PC-3 (cell line): ENCODE measurements around the gene NNMT. TPM values are rescaled to one million over a fixed set of nuclear protein-coding genes. Genes with fewer than 3 reads are reported as not detected.

Source experiments
- ATAC-seq: fragments of 200-7000 bp; cut with Tn5 transposase; 2 replicates; pipeline ENCODE4 v1.9.1; 2020; ENCODE audit warnings: mild to moderate bottlenecking, moderate library complexity
- BruUV-seq: library from RNA; stranded (reverse); fragments of 400-500 nt; replicated peaks from 2 replicates; lab custom pipeline; 2021; lab: Mats Ljungman, UMichigan
- CTCF ChIA-PET: fragments of 300-600 bp; sonication (Branson Sonifier 250); formaldehyde crosslinking; loops from one replicate; lab custom pipeline; 2022; ENCODE audit warnings: antibody characterized with exemption; lab: Charles Lee
- POLR2A ChIA-PET: fragments of 300-600 bp; sonication (Branson Sonifier 250); formaldehyde crosslinking; loops from one replicate; lab custom pipeline; 2022; ENCODE audit warnings: antibody characterized with exemption; ENCODE audit not compliant: unreplicated experiment; lab: Charles Lee
- DNase-seq: peaks from one replicate; pipeline ENCODE4 v3.0.0-alpha.2; 2015
- H2AFZ ChIP-seq: fragments of 300-600 bp; sonication (generic); 2 replicates; pipeline ENCODE4 v1.6.0; 2016; ENCODE audit warnings: antibody characterized with exemption, low read length
- H3F3A ChIP-seq: fragments of 300-600 bp; sonication (generic); one replicate; pipeline ENCODE4 v1.6.0; 2017; ENCODE audit warnings: antibody characterized with exemption, low read length, control low read depth, mild to moderate bottlenecking; ENCODE audit not compliant: unreplicated experiment
- H3K27ac ChIP-seq: fragments of 300-600 bp; sonication (generic); 2 replicates; pipeline ENCODE4 v1.5.1; 2016; ENCODE audit warnings: mild to moderate bottlenecking, low read length
- H3K27me3 ChIP-seq: fragments of 300-600 bp; sonication (generic); 2 replicates; pipeline ENCODE4 v1.6.1; 2016; ENCODE audit warnings: low read length, mixed read lengths
- H3K36me3 ChIP-seq: fragments of 300-600 bp; sonication (generic); 2 replicates; pipeline ENCODE4 v1.6.1; 2016; ENCODE audit warnings: low read depth, mixed run types, low read length, mixed read lengths
- H3K4me1 ChIP-seq: fragments of 300-600 bp; sonication (generic); 2 replicates; pipeline ENCODE4 v1.5.1; 2016; ENCODE audit warnings: low read length; ENCODE audit not compliant: insufficient read depth
- H3K4me2 ChIP-seq: fragments of 300-600 bp; sonication (generic); 2 replicates; pipeline ENCODE4 v1.6.0; 2016; ENCODE audit warnings: low read length
- H3K4me3 ChIP-seq: fragments of 300-600 bp; sonication (generic); 2 replicates; pipeline ENCODE4 v1.5.1; 2016; ENCODE audit warnings: mild to moderate bottlenecking, low read length, mixed read lengths
- H3K79me2 ChIP-seq: fragments of 300-600 bp; sonication (generic); 2 replicates; pipeline ENCODE4 v1.6.1; 2017; ENCODE audit warnings: low read length, mixed read lengths
- H3K9ac ChIP-seq: fragments of 300-600 bp; sonication (generic); 2 replicates; pipeline ENCODE4 v1.6.0; 2016; ENCODE audit warnings: mild to moderate bottlenecking, low read length
- H3K9me2 ChIP-seq: fragments of 300-600 bp; sonication (generic); replicated peaks from 2 replicates; pipeline ENCODE4 v1.6.1; 2016; ENCODE audit warnings: mixed run types, low read length, mixed read lengths
- H3K9me3 ChIP-seq: fragments of 300-600 bp; sonication (generic); 2 replicates; pipeline ENCODE4 v1.6.1; 2016; ENCODE audit warnings: low read length, mixed read lengths
- H4K20me1 ChIP-seq: fragments of 300-600 bp; sonication (generic); 2 replicates; pipeline ENCODE4 v1.6.1; 2016; ENCODE audit warnings: low read length, mixed read lengths
- CTCF ChIP-seq: fragments of 300-600 bp; sonication (generic); conservative IDR thresholded peaks from 2 replicates; pipeline ENCODE4 v1.5.1; 2017; ENCODE audit warnings: antibody characterized with exemption, low read depth, mild to moderate bottlenecking, low read length
- EZH2 ChIP-seq: fragments of 300-600 bp; sonication (generic); IDR thresholded peaks from one replicate; pipeline ENCODE4 v1.6.1; 2017; ENCODE audit warnings: antibody characterized with exemption, mild to moderate bottlenecking, low read length; ENCODE audit not compliant: unreplicated experiment
- EZH2phosphoT487 ChIP-seq: fragments of 300-600 bp; sonication (generic); IDR thresholded peaks from 2 replicates; pipeline ENCODE4 v1.6.1; 2018; ENCODE audit warnings: mild to moderate bottlenecking, antibody characterized with exemption, low read length, borderline replicate concordance
- intact Hi-C: fragments of 100-400 bp; cut with micrococcal nuclease; formaldehyde crosslinking; loops from 2 replicates; pipeline ENCODE4 v1.9.0; 2023
- total RNA-seq: library from RNA; depleted of rRNA; stranded (reverse); fragments of >200 nt; gene quantifications from 2 replicates; pipeline ENCODE4 v1.2.3, GENCODE V29; 2014

Gene NNMT
- total RNA-seq, 1 experiment from 2014 or later, result 23.3 TPM

DNA sequence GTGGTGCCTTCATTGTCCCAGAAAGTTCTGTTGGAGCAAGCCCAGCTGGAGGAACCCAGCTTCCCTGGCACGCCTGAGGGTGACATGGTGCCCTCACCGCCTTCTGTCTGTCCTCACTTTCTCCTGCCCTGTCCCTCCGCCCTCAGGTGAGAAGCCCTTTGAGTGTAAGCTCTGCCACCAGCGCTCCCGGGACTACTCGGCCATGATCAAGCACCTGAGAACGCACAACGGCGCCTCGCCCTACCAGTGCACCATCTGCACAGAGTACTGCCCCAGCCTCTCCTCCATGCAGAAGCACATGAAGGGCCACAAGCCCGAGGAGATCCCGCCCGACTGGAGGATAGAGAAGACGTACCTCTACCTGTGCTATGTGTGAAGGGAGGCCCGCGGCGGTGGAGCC, 46.0 kb upstream of the NNMT start:
- BruUV-seq, result no TSS peak
- Histone ChIP-seq H3K4me2 (no peak overlapping the region), H3K9me2 (no peaks in the 10 kb centered on the region), H3K4me1 (no peaks in the 10 kb centered on the region), H3K27ac (no peak overlapping the region), H3K79me2 (no peaks in the 10 kb centered on the region), H4K20me1 (no peaks in the 10 kb centered on the region), H3K9ac (no peak overlapping the region), H3F3A (no peaks in the 10 kb centered on the region), H3K27me3 (peaks cover 73% of the 10 kb centered on the region), H3K36me3 (no peaks in the 10 kb centered on the region), H3K9me3 (no peaks in the 10 kb centered on the region), H3K4me3 (no peak overlapping the region), H2AFZ (no peak overlapping the region)
- DNase-seq (no peak), ATAC-seq (no peak)
- intact Hi-C loops, result no loop called here
- CTCF ChIA-PET, result no interaction called here
- POLR2A ChIA-PET, result interaction anchor here (0.6 kb wide), 1 partner anchor 235 kb away, joined by 5 read pairs; no protein-coding TSS in a partner anchor
- TF ChIP-seq EZH2 (no peak), CTCF (no peak), EZH2phosphoT487 (no peak)

DNA sequence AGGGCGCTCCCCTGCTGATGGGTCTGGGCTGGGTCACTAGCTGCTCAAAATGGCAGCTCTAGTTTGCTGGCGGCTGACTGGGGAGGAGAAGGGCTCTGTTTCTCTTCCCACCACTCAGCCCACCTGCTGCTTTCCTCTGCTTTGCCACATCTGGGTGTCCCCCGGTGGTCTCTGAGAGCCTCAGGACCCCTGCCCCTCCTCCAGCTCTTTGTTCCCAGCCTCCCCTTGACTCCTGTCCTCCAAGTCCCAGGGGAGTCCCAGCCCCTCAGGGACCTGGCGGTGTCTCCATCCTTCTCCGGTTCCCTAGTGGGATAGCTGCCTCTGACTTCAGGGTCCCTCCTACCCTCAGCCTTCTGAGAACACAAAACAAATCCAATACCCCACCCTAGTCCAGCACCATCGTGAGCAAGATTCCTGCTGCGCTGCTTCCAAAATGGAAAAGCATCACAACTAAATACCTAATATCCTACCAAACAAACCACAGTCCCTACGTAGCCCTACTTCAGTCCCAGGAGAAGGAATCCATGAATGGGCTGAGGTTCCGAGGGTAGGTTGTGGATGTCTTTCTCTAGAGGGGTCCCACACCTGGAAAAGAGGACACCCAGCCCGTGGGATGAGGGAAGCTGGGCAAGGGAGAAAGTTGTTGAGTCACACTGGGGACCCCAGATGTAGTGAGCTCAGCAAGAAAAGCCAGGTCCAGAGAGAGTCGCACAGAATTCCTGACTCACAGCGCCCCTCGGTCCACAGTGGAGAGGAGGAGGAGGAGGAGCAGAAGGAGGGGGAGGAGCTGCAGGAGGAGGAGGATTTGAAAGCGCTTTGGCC, 45.0 kb upstream of the NNMT start:
- no peak for ATAC-seq
- Histone ChIP-seq H3K27me3 (peaks cover 67% of the 10 kb centered on the region), H2AFZ (no peak overlapping the region), H3K9ac (no peak overlapping the region), H3K9me3 (no peaks in the 10 kb centered on the region), H3K36me3 (no peaks in the 10 kb centered on the region), H3F3A (no peaks in the 10 kb centered on the region), H3K4me1 (no peaks in the 10 kb centered on the region), H3K4me3 (no peak overlapping the region), H3K9me2 (no peaks in the 10 kb centered on the region), H3K4me2 (no peak overlapping the region), H4K20me1 (no peaks in the 10 kb centered on the region), H3K79me2 (no peaks in the 10 kb centered on the region), H3K27ac (no peak overlapping the region)
- TF ChIP-seq EZH2 (no peak), CTCF (no peak), EZH2phosphoT487 (no peak)
- CTCF ChIA-PET, result no interaction called here
- intact Hi-C loops, result no loop called here
- BruUV-seq, result no TSS peak
- no peak for DNase-seq
- POLR2A ChIA-PET, result no interaction called here

DNA sequence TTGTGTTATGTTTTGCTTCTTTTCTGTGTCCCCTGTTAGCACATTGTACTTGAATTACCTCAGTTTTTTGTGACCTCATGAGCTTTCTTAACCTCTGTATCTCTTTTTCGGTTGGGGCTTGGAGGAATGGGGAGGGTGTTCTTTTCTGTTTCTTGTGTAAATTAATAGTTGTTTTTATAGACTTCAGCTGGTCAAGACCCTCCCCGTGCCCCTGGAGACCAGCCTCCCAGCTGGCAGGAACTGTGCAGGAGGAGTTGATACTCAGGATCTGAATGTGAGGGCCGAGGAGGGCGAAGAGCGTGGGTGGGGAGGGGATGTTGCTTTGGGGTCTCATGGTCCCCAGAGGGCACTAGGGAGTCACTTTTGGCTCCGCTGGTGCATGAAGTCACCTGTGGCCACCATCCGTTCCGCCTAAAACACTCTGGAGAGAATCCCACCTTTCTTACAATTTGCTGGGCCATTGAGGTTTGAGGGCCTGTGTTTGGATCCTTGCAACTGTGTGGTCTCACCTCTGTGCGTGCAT, 44.3 kb upstream of the NNMT start:
- no peak for DNase-seq
- Histone ChIP-seq H3F3A (no peaks in the 10 kb centered on the region), H3K79me2 (no peaks in the 10 kb centered on the region), H3K4me1 (no peaks in the 10 kb centered on the region), H3K27ac (no peak overlapping the region), H3K9me3 (no peaks in the 10 kb centered on the region), H3K4me2 (no peak overlapping the region), H3K9me2 (no peaks in the 10 kb centered on the region), H4K20me1 (no peaks in the 10 kb centered on the region), H3K4me3 (no peak overlapping the region), H3K27me3 (peaks cover 67% of the 10 kb centered on the region), H2AFZ (no peak overlapping the region), H3K36me3 (no peaks in the 10 kb centered on the region), H3K9ac (no peak overlapping the region)
- TF ChIP-seq CTCF, result no peak
- TF ChIP-seq EZH2phosphoT487, result no peak
- no peak for TF ChIP-seq EZH2
- POLR2A ChIA-PET, result no interaction called here
- no TSS peak for BruUV-seq
- intact Hi-C loops, result no loop called here
- CTCF ChIA-PET, result no interaction called here
- ATAC-seq, result no peak
